ENCODE measurements around the gene ACBD7. TPM values are rescaled to one million over a fixed set of nuclear protein-coding genes. Genes with fewer than 3 reads are reported as not detected.

The ACBD7 gene
- total RNA-seq, 2 experiments from 2014 or later = 0.19 to 0.47 TPM

DNA sequence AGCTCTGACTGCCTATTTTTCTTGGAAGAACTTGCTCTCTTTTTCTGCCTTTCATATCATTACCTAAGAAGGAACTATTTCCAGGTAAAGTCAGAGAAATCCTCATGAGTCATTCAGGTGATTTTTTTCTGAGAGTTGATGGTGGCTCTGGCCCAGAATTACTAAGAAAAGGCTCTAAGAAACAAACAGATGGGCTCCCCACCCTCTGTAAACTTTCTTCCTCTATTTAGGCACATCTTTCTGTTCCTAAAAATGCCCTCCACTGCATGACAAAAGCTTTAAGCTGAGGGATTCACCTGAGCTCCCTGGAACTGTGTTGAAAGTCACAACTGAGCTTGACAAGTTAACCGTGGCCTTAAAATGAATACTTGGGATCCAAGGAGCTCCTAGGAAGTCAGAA is 43.2 kb downstream of the ACBD7 start:
- Histone ChIP-seq H3K27me3 (ENCODE audit: control insufficient read depth in 1 of 2, insufficient read depth in 2 of 2, low read length in 2 of 2) (no peaks in the 10 kb centered on the region), H3K36me3 (ENCODE audit: insufficient read depth, low read length) (no peaks in the 10 kb centered on the region), H3K9me3 (ENCODE audit: control insufficient read depth in 1 of 2, insufficient read depth in 1 of 2, low read length in 2 of 2) (no peaks in the 10 kb centered on the region), H3K27ac (ENCODE audit: low read depth in 1 of 2, low read length in 2 of 2) (no peak overlapping the region), H3K4me3 (ENCODE audit: low read length) (no peak overlapping the region), H3K4me1 (ENCODE audit: insufficient read depth, low read length) (no peaks in the 10 kb centered on the region)
- POLR2A ChIA-PET = no interaction called here
- Mint-ChIP-seq H3K4me1 (ENCODE audit: low read depth) (peaks cover 5% of the 10 kb centered on the region), H3K9me3 (no peaks in the 10 kb centered on the region), H3K4me3 (no peak overlapping the region), H3K27me3 (no peaks in the 10 kb centered on the region), H3K36me3 (ENCODE audit: low read depth) (no peaks in the 10 kb centered on the region), H3K27ac (no peak overlapping the region)
- no peak for ATAC-seq (ENCODE audit: poor library complexity)
- CTCF ChIA-PET = no interaction called here
- no peak for DNase-seq
- intact Hi-C loops (cut with DNase I, micrococcal nuclease) = no loop called here
- no peak for TF ChIP-seq CTCF (IDR thresholded peaks at IDR 0.05)

- Mint-ChIP-seq H3K36me3 (ENCODE audit: low read depth) (no peaks in the 10 kb centered on the region), H3K27me3 (no peaks in the 10 kb centered on the region), H3K27ac (no peak within 1 kb of the TSS), H3K4me3 (no peak within 1 kb of the TSS), H3K9me3 (no peaks in the 10 kb centered on the region), H3K4me1 (ENCODE audit: low read depth) (peaks cover 5% of the 10 kb centered on the region)
- DNase-seq (peak in 1 of 14 experiments; percentile 1), ATAC-seq (ENCODE audit: poor library complexity) (no peak)
- intact Hi-C loops (cut with DNase I, micrococcal nuclease) = no loop called here
- Histone ChIP-seq H3K27me3 (ENCODE audit: control insufficient read depth in 1 of 2, insufficient read depth in 2 of 2, low read length in 2 of 2) (no peaks in the 10 kb centered on the region), H3K9me3 (ENCODE audit: control insufficient read depth in 1 of 2, insufficient read depth in 1 of 2, low read length in 2 of 2) (no peaks in the 10 kb centered on the region), H3K36me3 (ENCODE audit: insufficient read depth, low read length) (no peaks in the 10 kb centered on the region), H3K4me3 (ENCODE audit: low read length) (no peak within 1 kb of the TSS), H3K4me1 (ENCODE audit: insufficient read depth, low read length) (no peaks in the 10 kb centered on the region), H3K27ac (ENCODE audit: low read depth in 1 of 2, low read length in 2 of 2) (no peak within 1 kb of the TSS)
- ChIA-PET CTCF (no interaction called here), POLR2A (no interaction called here)
- no peak for TF ChIP-seq CTCF (IDR thresholded peaks at IDR 0.05)
Measured at GRCh38 chr10:15043674-15044073, 44.9 kb downstream of the ACBD7 start, which contains the start of gene OLAH. Gene OLAH, plus strand, starts transcription at chr10:15043943. Its CDS starts 3,346 bp downstream, at chr10:15047289.

DNA sequence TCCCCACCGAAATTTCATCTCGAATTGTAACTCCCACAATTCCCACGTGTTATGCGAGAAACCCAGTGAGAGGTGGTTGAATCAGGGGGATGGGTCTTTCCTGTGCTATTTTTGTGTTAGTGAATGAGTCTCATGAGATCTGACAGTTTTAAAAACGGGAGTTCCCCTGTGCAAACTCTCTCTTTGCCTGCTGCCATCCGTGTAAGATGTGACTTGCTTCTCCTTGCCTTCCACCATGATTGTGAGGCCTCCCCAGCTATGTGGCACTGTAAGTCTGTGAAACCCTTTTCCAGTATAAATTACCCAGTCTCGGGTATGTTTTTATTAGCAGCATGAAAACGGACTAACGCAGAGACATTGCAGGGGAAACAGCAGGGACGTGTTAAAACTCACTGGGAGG is 50.2 kb downstream of the ACBD7 start:
- Mint-ChIP-seq H3K36me3 (ENCODE audit: low read depth) (no peaks in the 10 kb centered on the region), H3K27ac (no peak overlapping the region), H3K4me1 (ENCODE audit: low read depth) (no peaks in the 10 kb centered on the region), H3K9me3 (no peaks in the 10 kb centered on the region), H3K4me3 (no peak overlapping the region), H3K27me3 (no peaks in the 10 kb centered on the region)
- ChIA-PET CTCF (no interaction called here), POLR2A (no interaction called here)
- H3K27me3 ChIP-seq (ENCODE audit: control insufficient read depth in 1 of 2, insufficient read depth in 2 of 2, low read length in 2 of 2) = no peaks in the 10 kb centered on the region
- no peaks in the 10 kb centered on the region for H3K36me3 ChIP-seq (ENCODE audit: insufficient read depth, low read length)
- H3K27ac ChIP-seq (ENCODE audit: low read depth in 1 of 2, low read length in 2 of 2) = no peak overlapping the region
- no peak for TF ChIP-seq CTCF (IDR thresholded peaks at IDR 0.05)
- no peaks in the 10 kb centered on the region for H3K9me3 ChIP-seq (ENCODE audit: control insufficient read depth in 1 of 2, insufficient read depth in 1 of 2, low read length in 2 of 2)
- ATAC-seq (ENCODE audit: poor library complexity) = no peak
- H3K4me1 ChIP-seq (ENCODE audit: insufficient read depth, low read length) = no peaks in the 10 kb centered on the region
- intact Hi-C loops (cut with DNase I, micrococcal nuclease) = no loop called here
- DNase-seq = no peak
- no peak overlapping the region for H3K4me3 ChIP-seq (ENCODE audit: low read length)
